MM.1S (cell line): ENCODE results near the gene ALLC.

Source experiments
- DNase-seq: peaks from one replicate; pipeline ENCODE4 v3.0.0-alpha.2; 2015
- H2AFZ ChIP-seq: fragments of 300-600 bp; sonication (generic); 2 replicates; pipeline ENCODE4 v1.6.0; 2016; ENCODE audit warnings: antibody characterized with exemption, low read length
- H3F3A ChIP-seq: fragments of 300-600 bp; sonication (generic); 2 replicates; pipeline ENCODE4 v1.6.1; 2016; ENCODE audit warnings: mild to moderate bottlenecking, antibody characterized with exemption, low read length, moderate library complexity, mixed read lengths; ENCODE audit not compliant: insufficient read depth
- H3K27ac ChIP-seq: fragments of 300-600 bp; sonication (generic); 2 replicates; pipeline ENCODE4 v1.5.1; 2016; ENCODE audit warnings: mild to moderate bottlenecking, low read length
- H3K27me3 ChIP-seq: fragments of 300-600 bp; sonication (generic); replicated peaks from 2 replicates; pipeline ENCODE4 v1.6.0; 2016; ENCODE audit warnings: low read length; ENCODE audit not compliant: insufficient read depth
- H3K36me3 ChIP-seq: fragments of 300-600 bp; sonication (generic); replicated peaks from 2 replicates; pipeline ENCODE4 v1.6.1; 2016; ENCODE audit warnings: mild to moderate bottlenecking, low read length, mixed read lengths; ENCODE audit not compliant: insufficient read depth
- H3K4me1 ChIP-seq: fragments of 300-600 bp; sonication (generic); 2 replicates; pipeline ENCODE4 v1.6.1; 2016; ENCODE audit warnings: low read length, mixed read lengths
- H3K4me2 ChIP-seq: fragments of 300-600 bp; sonication (generic); 2 replicates; pipeline ENCODE4 v1.6.0; 2016; ENCODE audit warnings: low read depth, low read length
- H3K4me3 ChIP-seq: fragments of 300-600 bp; sonication (generic); 2 replicates; pipeline ENCODE4 v1.5.1; 2016; ENCODE audit warnings: low read length, mixed read lengths
- H3K79me2 ChIP-seq: fragments of 300-600 bp; sonication (generic); 2 replicates; pipeline ENCODE4 v1.6.1; 2016; ENCODE audit warnings: mixed run types, low read length, mixed read lengths
- H3K9ac ChIP-seq: fragments of 300-600 bp; sonication (generic); 2 replicates; pipeline ENCODE4 v1.6.1; 2016; ENCODE audit warnings: low read length, mixed read lengths
- H3K9me2 ChIP-seq: fragments of 300-600 bp; sonication (generic); replicated peaks from 2 replicates; pipeline ENCODE4 v1.6.1; 2016; ENCODE audit warnings: mild to moderate bottlenecking, low read length, mixed read lengths; ENCODE audit not compliant: insufficient read depth
- H3K9me3 ChIP-seq: fragments of 300-600 bp; sonication (generic); replicated peaks from 2 replicates; pipeline ENCODE4 v1.6.1; 2016; ENCODE audit warnings: mild to moderate bottlenecking, low read length, mixed read lengths; ENCODE audit not compliant: insufficient read depth
- H4K20me1 ChIP-seq: fragments of 300-600 bp; sonication (generic); 2 replicates; pipeline ENCODE4 v1.6.1; 2016; ENCODE audit warnings: mild to moderate bottlenecking, low read length, moderate library complexity, mixed read lengths; ENCODE audit not compliant: insufficient read depth
- CTCF ChIP-seq: fragments of 300-600 bp; sonication (generic); IDR thresholded peaks from 2 replicates; pipeline ENCODE4 v1.5.1; 2016; ENCODE audit warnings: antibody characterized with exemption, low read length, mixed read lengths
- EZH2 ChIP-seq: fragments of 300-600 bp; sonication (generic); optimal IDR thresholded peaks from 2 replicates; pipeline ENCODE3; 2017; ENCODE audit warnings: low read depth, mild to moderate bottlenecking, antibody characterized with exemption, low read length, mixed read lengths
- EZH2phosphoT487 ChIP-seq: fragments of 300-600 bp; sonication (generic); IDR thresholded peaks from 2 replicates; pipeline ENCODE4 v1.6.1; 2018; ENCODE audit warnings: antibody characterized with exemption, low read length

ALLC gene

GRCh38 chr2:3725002-3725401 is 67.0 kb downstream of the ALLC start:
- Histone ChIP-seq H2AFZ (no peak overlapping the region), H3K9ac (no peak overlapping the region), H3K4me3 (no peak overlapping the region), H4K20me1 (no peaks in the 10 kb centered on the region), H3K79me2 (no peaks in the 10 kb centered on the region), H3K4me1 (no peaks in the 10 kb centered on the region), H3K9me3 (no peaks in the 10 kb centered on the region), H3K9me2 (no peaks in the 10 kb centered on the region), H3K27ac (no peak overlapping the region), H3F3A (no peaks in the 10 kb centered on the region), H3K36me3 (no peaks in the 10 kb centered on the region), H3K4me2 (no peak overlapping the region), H3K27me3 (no peaks in the 10 kb centered on the region)
- no peak for TF ChIP-seq CTCF
- TF ChIP-seq EZH2phosphoT487 = no peak
- TF ChIP-seq EZH2 = no peak
- no peak for DNase-seq

GRCh38 chr2:3725458-3726250 is 67.7 kb downstream of the ALLC start:
- no peaks in the 10 kb centered on the region for H3K27me3 ChIP-seq
- no peaks in the 10 kb centered on the region for H4K20me1 ChIP-seq
- no peaks in the 10 kb centered on the region for H3K4me1 ChIP-seq
- H3K36me3 ChIP-seq = no peaks in the 10 kb centered on the region
- DNase-seq = no peak
- no peaks in the 10 kb centered on the region for H3K9me3 ChIP-seq
- TF ChIP-seq CTCF (no peak), EZH2 (no peak), EZH2phosphoT487 (no peak)
- H3F3A ChIP-seq = no peaks in the 10 kb centered on the region
- no peaks in the 10 kb centered on the region for H3K79me2 ChIP-seq
- H3K27ac ChIP-seq = no peak overlapping the region
- no peak overlapping the region for H2AFZ ChIP-seq
- H3K9ac ChIP-seq = no peak overlapping the region
- H3K4me2 ChIP-seq = no peak overlapping the region
- no peaks in the 10 kb centered on the region for H3K9me2 ChIP-seq
- no peak overlapping the region for H3K4me3 ChIP-seq

GRCh38 chr2:3726511-3726910 is 68.5 kb downstream of the ALLC start:
- Histone ChIP-seq H3K4me3 (no peak overlapping the region), H3K27me3 (no peaks in the 10 kb centered on the region), H3K36me3 (no peaks in the 10 kb centered on the region), H3F3A (no peaks in the 10 kb centered on the region), H3K27ac (no peak overlapping the region), H4K20me1 (no peaks in the 10 kb centered on the region), H3K9me3 (no peaks in the 10 kb centered on the region), H3K9ac (no peak overlapping the region), H3K4me2 (no peak overlapping the region), H3K79me2 (no peaks in the 10 kb centered on the region), H2AFZ (no peak overlapping the region), H3K4me1 (no peaks in the 10 kb centered on the region), H3K9me2 (no peaks in the 10 kb centered on the region)
- no peak for TF ChIP-seq EZH2phosphoT487
- no peak for TF ChIP-seq CTCF
- TF ChIP-seq EZH2 = no peak
- DNase-seq = no peak
